Hematopoietic multipotent progenitor cell treated with erythropoietin and hydrocortisone succinate and interleukin-3 and kit ligand, for 17 days (in vitro differentiated cells): ENCODE results near the gene SH2D6.
A peak's percentile ranks its signal among the peaks of the same experiment; 100 is the strongest.
"Not testable (repeated sequence)": the region's sequence is repeated elsewhere in the genome, so short reads cannot be mapped to it uniquely, and the experiment has no call there.

ENCODE experiments used
- DNase-seq: peaks from one replicate; pipeline ENCODE4 v3.0.0-alpha.2; 2015; ENCODE audit warnings: low spot score

The SH2D6 gene

GRCh38 chr2:85398426-85399182, 19.9 kb upstream of the SH2D6 start:
- DNase-seq = no peak

- no peak for DNase-seq
Measured at GRCh38 chr2:85399183-85399455, 19.4 kb upstream of the SH2D6 start.

GRCh38 chr2:85400023-85400422, 18.5 kb upstream of the SH2D6 start:
- DNase-seq = no peak

- no peak for DNase-seq
Measured at GRCh38 chr2:85400541-85401463, 17.7 kb upstream of the SH2D6 start.

GRCh38 chr2:85401464-85401805, 17.1 kb upstream of the SH2D6 start:
- DNase-seq = no peak

GRCh38 chr2:85401844-85402243, 16.7 kb upstream of the SH2D6 start:
- no peak for DNase-seq

- DNase-seq = no peak
Measured at GRCh38 chr2:85405201-85406059, 13.1 kb upstream of the SH2D6 start.

GRCh38 chr2:85409845-85410583, 8.5 kb upstream of the SH2D6 start, which contains the start of gene CAPG:
Gene CAPG (minus strand): TSS chr2:85410366. CDS start chr2:85402145, 8,221 bp downstream.
- peak; percentile 17 for DNase-seq

GRCh38 chr2:85410584-85411404, 7.7 kb upstream of the SH2D6 start:
- no peak for DNase-seq

- DNase-seq = no peak
Measured at GRCh38 chr2:85411405-85411748, 7.1 kb upstream of the SH2D6 start.

- DNase-seq = no peak
Measured at GRCh38 chr2:85413592-85414420, 4.7 kb upstream of the SH2D6 start.

GRCh38 chr2:85414421-85414759, 4.1 kb upstream of the SH2D6 start:
- not testable (repeated sequence) for DNase-seq

GRCh38 chr2:85414761-85415553, 3.6 kb upstream of the SH2D6 start:
- no peak for DNase-seq

GRCh38 chr2:85415980-85416650, 2.4 kb upstream of the SH2D6 start:
- no peak for DNase-seq

GRCh38 chr2:85419009-85419675, 628 bp downstream of the SH2D6 start:
- no peak for DNase-seq

GRCh38 chr2:85420536-85421259, 2.2 kb downstream of the SH2D6 start:
- peak; percentile 87 for DNase-seq

- DNase-seq = peak; percentile 17
Measured at GRCh38 chr2:85421260-85422071, 3.0 kb downstream of the SH2D6 start.
